ENCODE results near the gene EEF2K.

EEF2K gene

GRCh38 chr16:22188267-22188594, 17.8 kb upstream of the EEF2K start:
- no peak for ATAC-seq
- TF ChIP-seq ZFP30 (CRISPR knock-in tag; IDR thresholded peaks at IDR 0.05) = no peak
- TF ChIP-seq ZNF8 (CRISPR knock-in tag; IDR thresholded peaks at IDR 0.05) = no peak
- TF ChIP-seq CSRNP3 (CRISPR knock-in tag; IDR thresholded peaks at IDR 0.05) = no peak
- no peak for TF ChIP-seq ZC3H10 (CRISPR knock-in tag; IDR thresholded peaks at IDR 0.05)
- no peak for TF ChIP-seq TCF4 (CRISPR knock-in tag; IDR thresholded peaks at IDR 0.05; ENCODE audit: borderline replicate concordance)
- TF ChIP-seq RARB (CRISPR knock-in tag; IDR thresholded peaks at IDR 0.05) = no peak
- no peak for TF ChIP-seq GLIS3 (CRISPR knock-in tag; IDR thresholded peaks at IDR 0.05)
- TF ChIP-seq ISL1 (CRISPR knock-in tag; IDR thresholded peaks at IDR 0.05) = no peak
- no peak for TF ChIP-seq POU6F1 (CRISPR knock-in tag; IDR thresholded peaks at IDR 0.05; ENCODE audit: borderline replicate concordance, low read depth)

GRCh38 chr16:22188595-22189442, 17.3 kb upstream of the EEF2K start:
- peak; percentile 9 for ATAC-seq
- TF ChIP-seq ZFP3 (CRISPR knock-in tag; IDR thresholded peaks at IDR 0.05) (no peak), ZNF565 (CRISPR knock-in tag; conservative IDR thresholded peaks at IDR 0.05; ENCODE audit: low read depth) (no peak), BACH2 (CRISPR knock-in tag; IDR thresholded peaks at IDR 0.05; ENCODE audit: borderline replicate concordance) (no peak), GLIS3 (CRISPR knock-in tag; IDR thresholded peaks at IDR 0.05) (no peak), ARNTL (CRISPR knock-in tag; IDR thresholded peaks at IDR 0.05; ENCODE audit: borderline replicate concordance, low read depth) (no peak), ZNF8 (CRISPR knock-in tag; IDR thresholded peaks at IDR 0.05) (no peak), RARB (CRISPR knock-in tag; IDR thresholded peaks at IDR 0.05) (no peak), CSRNP3 (CRISPR knock-in tag; IDR thresholded peaks at IDR 0.05) (no peak), POU6F1 (CRISPR knock-in tag; IDR thresholded peaks at IDR 0.05; ENCODE audit: borderline replicate concordance, low read depth) (no peak), ESRRG (CRISPR knock-in tag; IDR thresholded peaks at IDR 0.05) (no peak), CREB5 (CRISPR knock-in tag; IDR thresholded peaks at IDR 0.05; ENCODE audit: low read depth) (no peak), TSHZ2 (CRISPR knock-in tag; IDR thresholded peaks at IDR 0.05) (no peak), CSDC2 (CRISPR knock-in tag; IDR thresholded peaks at IDR 0.05) (no peak)

GRCh38 chr16:22189473-22190080, 16.5 kb upstream of the EEF2K start:
- TF ChIP-seq ZC3H10 (CRISPR knock-in tag; IDR thresholded peaks at IDR 0.05) (no peak), TCF4 (CRISPR knock-in tag; IDR thresholded peaks at IDR 0.05; ENCODE audit: borderline replicate concordance) (peak; percentile 43; the same call in 1 of the 2 replicates)
- ATAC-seq = no peak

Measured in SK-N-SH treated with all-trans-retinoic acid at 6 μM for 48 hours (cell line).